A549 (cell line): ENCODE measurements around the gene ACADVL. TPM values are rescaled to one million over a fixed set of nuclear protein-coding genes. Genes with fewer than 3 reads are reported as not detected.

Experiments used
- ATAC-seq, 2 experiments: fragments of 200-7000 bp in 1 of 2; fragments of >200 bp in 1 of 2; cut with Nextera tagmentation in 1 of 2; cut with Tn5 transposase in 1 of 2; 3 replicates each; pipeline versions ENCODE4 v1.8.0 to v1.9.1; 2018 to 2020; ENCODE audit warnings: mild to moderate bottlenecking in 1 of 2, moderate library complexity in 1 of 2
- CTCF ChIA-PET: fragments of 300-600 bp; sonication (Branson Sonifier 250); formaldehyde crosslinking; extraction: SDS; loops from one replicate; lab custom pipeline; 2021; ENCODE audit warnings: antibody characterized with exemption, inconsistent platforms; lab: Yijun Ruan, JAX
- POLR2A ChIA-PET: fragments of 350-600 bp; formaldehyde crosslinking; extraction: SDS; loops from one replicate; lab custom pipeline; 2021; ENCODE audit warnings: antibody characterized with exemption, inconsistent platforms; lab: Yijun Ruan, JAX
- DNase-seq, 2 experiments: peaks; one replicate each; pipeline versions ENCODE4 v3.0.0 to v3.0.0-alpha.2; 2011 to 2016; ENCODE audit warnings: low read depth in 1 of 2, low spot score in 1 of 2
- FAIRE-seq: peaks from 2 replicates; lab custom pipeline; 2011; peaks lifted over from hg19 to GRCh38; lab: Jason Lieb, UNC
- H3K27ac ChIP-seq, 2 experiments: fragments of >200 bp; sonication (Bioruptor Twin); formaldehyde crosslinking; 3 replicates each; pipeline ENCODE4 v1.5.1; 2016 to 2017
- H3K4me1 ChIP-seq: fragments of >200 bp; sonication (Bioruptor Twin); formaldehyde crosslinking; 3 replicates; pipeline ENCODE4 v1.6.1; 2016
- H3K4me2 ChIP-seq: fragments of >200 bp; sonication (Bioruptor Twin); formaldehyde crosslinking; 3 replicates; pipeline ENCODE4 v1.6.1; 2016
- H3K4me3 ChIP-seq: fragments of >200 bp; sonication (Bioruptor Twin); formaldehyde crosslinking; 3 replicates; pipeline ENCODE4 v1.5.1; 2016
- H3K9me3 ChIP-seq: fragments of >200 bp; sonication (Bioruptor Twin); formaldehyde crosslinking; 3 replicates; pipeline ENCODE4 v1.6.1; 2016
- ATOH8 ChIP-seq: fragments of 250-450 bp; sonication (Bioruptor Pico); IDR thresholded peaks from 2 replicates; pipeline ENCODE4 v1.5.0; 2020; ENCODE audit warnings: low read depth, mild to moderate bottlenecking, moderate library complexity
- BCL3 ChIP-seq: fragments of >200 bp; sonication (Bioruptor Twin); formaldehyde crosslinking; IDR thresholded peaks from 3 replicates; pipeline ENCODE4 v1.6.1; 2016
- CHD2 ChIP-seq: fragments of 150-350 bp; IDR thresholded peaks from 2 replicates; pipeline ENCODE4 v1.6.1; 2014; ENCODE audit warnings: low read length; ENCODE audit not compliant: partially characterized antibody
- CTCF ChIP-seq: fragments of >200 bp; sonication (Bioruptor Twin); formaldehyde crosslinking; IDR thresholded peaks from 3 replicates; pipeline ENCODE4 v1.5.1; 2016
- EP300 ChIP-seq, 2 experiments: fragments of >200 bp; sonication (Bioruptor Twin); formaldehyde crosslinking; IDR thresholded peaks; 2 replicates in 1 of 2; 3 replicates in 1 of 2; pipeline ENCODE4 v1.6.1; 2016 to 2017
- GATA3 ChIP-seq: IDR thresholded peaks from 2 replicates; pipeline ENCODE4 v1.6.1; 2012; ENCODE audit warnings: borderline replicate concordance
- HES2 ChIP-seq: fragments of >200 bp; sonication (Bioruptor Twin); formaldehyde crosslinking; IDR thresholded peaks from 2 replicates; pipeline ENCODE4 v1.6.1; 2016
- HOXA7 ChIP-seq: fragments of 250-450 bp; sonication (Bioruptor Pico); IDR thresholded peaks from 2 replicates; pipeline ENCODE4 v1.5.0; 2020; ENCODE audit warnings: mild to moderate bottlenecking, moderate library complexity
- KDM1A ChIP-seq: fragments of 200-600 bp; sonication (generic); IDR thresholded peaks from 2 replicates; pipeline ENCODE4 v1.6.1; 2016; ENCODE audit warnings: low read depth, mild to moderate bottlenecking
- MAFK ChIP-seq: fragments of 450-650 bp; IDR thresholded peaks from 2 replicates; pipeline ENCODE4 v1.6.1; 2014; ENCODE audit not compliant: partially characterized antibody
- MAX ChIP-seq: IDR thresholded peaks from 2 replicates; pipeline ENCODE4 v1.6.1; 2012
- NR3C1 ChIP-seq: fragments of >200 bp; sonication (Bioruptor Twin); formaldehyde crosslinking; IDR thresholded peaks from 3 replicates; pipeline ENCODE4 v1.6.1; 2017
- PHF8 ChIP-seq: fragments of 200-600 bp; sonication (generic); IDR thresholded peaks from 2 replicates; pipeline ENCODE4 v1.6.1; 2016; ENCODE audit warnings: low read depth, mild to moderate bottlenecking, antibody characterized with exemption, moderate library complexity, borderline replicate concordance
- POLR2A ChIP-seq: IDR thresholded peaks from 2 replicates; pipeline ENCODE4 v1.6.1; 2012; ENCODE audit warnings: mild to moderate bottlenecking, low read length
- POLR2AphosphoS2 ChIP-seq: conservative IDR thresholded peaks from 2 replicates; pipeline ENCODE4 v1.6.1; 2012; ENCODE audit warnings: low read length, improper control_type of control experiment, inconsistent platforms
- RAD21 ChIP-seq, 2 experiments: fragments of >200 bp in 1 of 2; sonication (Bioruptor Twin) in 1 of 2; formaldehyde crosslinking in 1 of 2; IDR thresholded peaks in 1 of 2; conservative IDR thresholded peaks in 1 of 2; 2 replicates in 1 of 2; 3 replicates in 1 of 2; pipeline ENCODE4 v1.6.1; 2012 to 2018; ENCODE audit warnings: inconsistent platforms in 1 of 2
- RCOR1 ChIP-seq: fragments of 150-350 bp; IDR thresholded peaks from 2 replicates; pipeline ENCODE4 v1.6.1; 2014; ENCODE audit warnings: antibody characterized with exemption, low read length, low read depth
- REST ChIP-seq: fragments of 200-600 bp; sonication (generic); IDR thresholded peaks from 2 replicates; pipeline ENCODE4 v1.6.1; 2016; ENCODE audit warnings: antibody characterized with exemption, mild to moderate bottlenecking, moderate library complexity
- RFX5 ChIP-seq: fragments of 450-650 bp; IDR thresholded peaks from 2 replicates; pipeline ENCODE4 v1.7.1; 2014; ENCODE audit warnings: antibody characterized with exemption, mild to moderate bottlenecking, moderate library complexity
- SREBF2 ChIP-seq: fragments of 450-650 bp; IDR thresholded peaks from 2 replicates; pipeline ENCODE4 v1.6.1; 2014; ENCODE audit warnings: mild to moderate bottlenecking, moderate library complexity
- TFCP2L1 ChIP-seq: fragments of 250-450 bp; sonication (Bioruptor Pico); IDR thresholded peaks from 2 replicates; pipeline ENCODE4 v1.5.0; 2021; ENCODE audit warnings: mild to moderate bottlenecking
- USF2 ChIP-seq: fragments of 450-650 bp; IDR thresholded peaks from 2 replicates; pipeline ENCODE4 v1.6.1; 2014; ENCODE audit warnings: antibody characterized with exemption
- ZNF302 ChIP-seq: fragments of 250-450 bp; sonication (Bioruptor Pico); IDR thresholded peaks from 2 replicates; pipeline ENCODE4 v1.9.0; 2021; ENCODE audit warnings: inconsistent platforms, mild to moderate bottlenecking, moderate library complexity
- WGBS: methylation state at CpG from one replicate; pipeline ENCODE4 v1.1.6; 2017; ENCODE audit errors: missing lambda C conversion rate; 5-methylcytosine and 5-hydroxymethylcytosine counted together
- polyA plus RNA-seq, 4 experiments: library from polyadenylated mRNA; depleted of rRNA in 3 of 4; stranded (reverse); fragments of >200 nt; fragmentation: RNase III in 1 of 4; extraction: RNeasy Plus Mini Kit Qiagen cat#74134 plus additional on column Dnase treatment in 1 of 4; gene quantifications; 2 replicates in 3 of 4; 3 replicates in 1 of 4; pipeline ENCODE4 v1.2.3, GENCODE V29; 2011 to 2017

The ACADVL gene
- polyA plus RNA-seq, 2 of the 4 experiments (the other 2 are of a cell fraction), result 238 to 425 TPM

- Histone ChIP-seq H3K4me1 (no peaks in the 10 kb centered on the region), H3K4me3 (no peak overlapping the region), H3K9me3 (no peaks in the 10 kb centered on the region), H3K4me2 (no peak overlapping the region), H3K27ac (no peak overlapping the region)
- WGBS, result 83% methylated on average over 12 of the region's 12 CpGs
- no peak for TF ChIP-seq TFCP2L1 (CRISPR knock-in tag)
- no peak for TF ChIP-seq HOXA7 (CRISPR knock-in tag)
- no peak for TF ChIP-seq RCOR1
- no peak for TF ChIP-seq MAFK
- TF ChIP-seq CTCF, result no peak
- TF ChIP-seq NR3C1, result no peak
- TF ChIP-seq BCL3, result no peak
- no peak for TF ChIP-seq KDM1A
- TF ChIP-seq EP300 (IDR thresholded peaks at IDR 0.05), result no peak
- DNase-seq (no peak), ATAC-seq (no peak), FAIRE-seq (no peak)
- ChIA-PET POLR2A (no interaction called here), CTCF (interaction anchor here (1.1 kb wide), 1 partner anchor 104 kb away, joined by 3 read pairs; no protein-coding TSS in a partner anchor)
Measured at GRCh38 chr17:7192271-7192937, 27.3 kb upstream of the ACADVL start.

GRCh38 chr17:7195971-7196370, 23.8 kb upstream of the ACADVL start:
- no peak overlapping the region for H3K4me3 ChIP-seq
- FAIRE-seq (no peak), ATAC-seq (no peak)

More at GRCh38 chr17:7195971-7196370, 23.8 kb upstream of the ACADVL start:
- POLR2A ChIA-PET, result no interaction called here
- CTCF ChIA-PET, result interaction anchor here (0.6 to 4.6 kb wide), 8 partner anchors 14 to 150 kb away, joined by 3 to 31 read pairs (median 4); partner anchors contain the start of gene ASGR1
- TF ChIP-seq NR3C1 (no peak), HES2 (no peak), POLR2AphosphoS2 (no peak), CHD2 (no peak), MAX (no peak), RFX5 (no peak), ATOH8 (CRISPR knock-in tag) (no peak), POLR2A (no peak), GATA3 (no peak), PHF8 (no peak), RCOR1 (no peak), REST (no peak), USF2 (no peak), RAD21 (conservative IDR thresholded peaks at IDR 0.05 in 1 of 2, IDR thresholded peaks at IDR 0.05 in 1 of 2) (no peak), BCL3 (no peak), SREBF2 (no peak), ZNF302 (no peak)
- Histone ChIP-seq H3K9me3 (no peaks in the 10 kb centered on the region), H3K4me1 (no peaks in the 10 kb centered on the region), H3K4me2 (no peak overlapping the region), H3K27ac (no peak overlapping the region)
- DNase-seq, result no peak
- WGBS, result 86% methylated on average over 12 of the region's 12 CpGs
